ENCODE measurements around the gene RCC1.

RCC1 gene

GRCh38 chr1:28480308-28480707 lies 25.5 kb upstream of the RCC1 start:
- CTCF ChIA-PET = interaction anchor here (1.4 kb wide), 1 partner anchor 121 kb away, joined by 3 read pairs; no protein-coding TSS in a partner anchor
- no peak for DNase-seq (ENCODE audit: extremely low spot score)
- POLR2A ChIA-PET = interaction anchor here (1.0 kb wide), 1 partner anchor 101 kb away, joined by 3 read pairs; no protein-coding TSS in a partner anchor
- TF ChIP-seq CTCF (IDR thresholded peaks at IDR 0.05; ENCODE audit: control extremely low read depth, extremely low read depth, low read depth, missing control alignments) = no peak

GRCh38 chr1:28482138-28482537 lies 23.7 kb upstream of the RCC1 start:
- no peak for DNase-seq (ENCODE audit: extremely low spot score)

DNA sequence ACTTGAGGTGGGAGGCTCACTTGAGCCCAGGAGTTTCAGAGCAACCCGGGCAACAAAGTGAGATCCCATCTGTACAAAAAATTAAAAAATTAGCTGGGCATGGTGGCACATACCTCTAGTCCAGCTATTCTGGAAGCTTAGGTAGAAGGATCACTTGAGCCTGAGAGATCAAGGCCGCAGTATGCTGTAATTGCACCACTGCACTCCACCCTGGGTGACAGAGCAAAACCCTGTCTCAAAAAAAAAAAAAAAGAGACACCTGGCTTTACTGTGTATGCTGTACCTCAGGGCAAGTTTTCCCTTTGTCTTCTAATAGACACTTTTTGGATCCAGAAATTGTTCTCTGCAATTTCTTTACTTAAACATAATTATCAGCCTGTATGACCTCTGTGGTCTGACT lies 23.1 kb upstream of the RCC1 start:
- POLR2A ChIA-PET = no interaction called here
- DNase-seq (ENCODE audit: extremely low spot score) = no peak
- TF ChIP-seq CTCF (IDR thresholded peaks at IDR 0.05; ENCODE audit: control extremely low read depth, extremely low read depth, low read depth, missing control alignments) = no peak
- CTCF ChIA-PET = interaction anchor here (1.0 to 1.6 kb wide), 4 partner anchors 9 to 394 kb away, joined by 3 to 4 read pairs (median 4); no protein-coding TSS in a partner anchor

More at GRCh38 chr1:28482138-28482537, 23.7 kb upstream of the RCC1 start:
- no peak for TF ChIP-seq CTCF (IDR thresholded peaks at IDR 0.05; ENCODE audit: control extremely low read depth, extremely low read depth, low read depth, missing control alignments)
- POLR2A ChIA-PET = interaction anchor here (0.5 kb wide), 1 partner anchor 626 kb away, joined by 3 read pairs; no protein-coding TSS in a partner anchor
- CTCF ChIA-PET = interaction anchor here (1.0 to 1.1 kb wide), 3 partner anchors 8 to 395 kb away, joined by 3 to 4 read pairs (median 3); no protein-coding TSS in a partner anchor

- CTCF ChIA-PET = interaction anchor here (1.7 kb wide), 1 partner anchor 85 kb away, joined by 7 read pairs; no protein-coding TSS in a partner anchor
- DNase-seq (ENCODE audit: extremely low spot score) = no peak
- no peak for TF ChIP-seq CTCF (IDR thresholded peaks at IDR 0.05; ENCODE audit: control extremely low read depth, extremely low read depth, low read depth, missing control alignments)
- POLR2A ChIA-PET = no interaction called here
These were observed 11.1 kb upstream of the RCC1 start for GRCh38 chr1:28494737-28495136.

DNA sequence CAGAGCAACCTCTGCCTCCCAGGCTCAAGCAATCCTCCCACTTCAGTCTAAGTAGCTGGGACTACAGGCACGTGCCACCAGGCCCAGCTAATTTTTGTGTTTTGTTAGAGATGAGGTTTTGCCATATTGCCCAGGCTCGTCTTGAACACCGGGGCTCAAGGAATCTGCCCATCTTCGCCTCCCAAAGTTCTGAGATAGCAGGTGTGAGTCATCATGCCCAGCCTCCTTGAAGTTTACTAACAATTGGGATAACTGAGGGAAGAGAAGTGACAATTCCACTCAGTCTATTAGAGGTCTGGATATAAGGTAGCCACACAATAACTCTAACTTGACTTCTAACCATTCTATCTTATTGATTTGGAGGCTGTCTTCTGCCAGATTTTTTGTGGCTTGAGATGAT lies 6.3 kb upstream of the RCC1 start:
- ChIA-PET CTCF (interaction anchor here (1.0 kb wide), 1 partner anchor 9 kb away, joined by 3 read pairs; no protein-coding TSS in a partner anchor), POLR2A (interaction anchor here (1.3 kb wide), 1 partner anchor 81 kb away, joined by 3 read pairs; no protein-coding TSS in a partner anchor)
- no peak for DNase-seq (ENCODE audit: extremely low spot score)
- TF ChIP-seq CTCF (IDR thresholded peaks at IDR 0.05; ENCODE audit: control extremely low read depth, extremely low read depth, low read depth, missing control alignments) = no peak

DNA sequence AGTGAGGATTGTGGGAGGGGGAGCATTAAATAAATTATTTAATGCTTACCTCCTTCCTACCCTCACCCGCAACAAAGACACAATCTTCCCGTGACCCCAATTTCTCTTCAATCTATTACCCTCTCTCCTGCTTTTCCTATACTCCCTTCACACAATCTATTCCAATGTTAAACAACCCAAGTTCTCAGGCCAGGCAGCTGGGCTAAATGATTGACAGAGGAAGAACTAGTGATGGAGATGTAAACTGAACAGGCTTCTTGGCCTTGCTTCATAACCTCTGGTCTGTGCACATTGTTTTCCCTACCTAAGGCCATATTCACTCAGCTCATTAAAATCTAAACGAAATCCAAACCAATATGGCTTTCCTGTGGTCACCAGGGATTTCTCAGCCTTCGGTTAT lies 3.9 kb upstream of the RCC1 start:
- DNase-seq (ENCODE audit: extremely low spot score) = no peak
- ChIA-PET POLR2A (interaction anchor here (0.5 kb wide), 1 partner anchor 244 kb away, joined by 3 read pairs; no protein-coding TSS in a partner anchor), CTCF (no interaction called here)
- TF ChIP-seq CTCF (IDR thresholded peaks at IDR 0.05; ENCODE audit: control extremely low read depth, extremely low read depth, low read depth, missing control alignments) = no peak

Data from GM10248 (cell line).